Caco-2 (cell line): ENCODE results near the gene GRHPR. TPM values are rescaled to one million over a fixed set of nuclear protein-coding genes. Genes with fewer than 3 reads are reported as not detected.

Experiments
- BruUV-seq: library from RNA; stranded (reverse); fragments of 400-500 nt; replicated peaks from 2 replicates; lab custom pipeline; 2021; lab: Mats Ljungman, UMichigan
- CTCF ChIA-PET: fragments of 300-600 bp; sonication (Branson Sonifier 250); formaldehyde crosslinking; loops from one replicate; lab custom pipeline; 2022; ENCODE audit warnings: antibody characterized with exemption; lab: Charles Lee
- POLR2A ChIA-PET: fragments of 300-600 bp; sonication (Branson Sonifier 250); formaldehyde crosslinking; loops from one replicate; lab custom pipeline; 2022; ENCODE audit warnings: antibody characterized with exemption; lab: Charles Lee
- DNase-seq, 2 experiments: peaks; one replicate each; pipeline versions ENCODE4 v3.0.0 to v3.0.0-alpha.2; 2020 to 2022
- H3K27me3 ChIP-seq: replicated peaks from 2 replicates; pipeline ENCODE4 v1.6.0; 2011; ENCODE audit warnings: low read length; ENCODE audit not compliant: control insufficient read depth, insufficient read depth
- H3K36me3 ChIP-seq: 2 replicates; pipeline ENCODE4 v1.5.1; 2011; ENCODE audit warnings: low read length; ENCODE audit not compliant: control insufficient read depth, insufficient read depth
- H3K4me1 ChIP-seq: fragments of 250-450 bp; sonication (Bioruptor Pico); 2 replicates; pipeline ENCODE4 v1.5.1; 2020; ENCODE audit warnings: mild to moderate bottlenecking
- H3K4me3 ChIP-seq: 2 replicates; pipeline ENCODE4 v1.5.1; 2011; ENCODE audit warnings: low read depth, mild to moderate bottlenecking, control low read depth, low read length
- H3K9me3 ChIP-seq: fragments of 250-450 bp; sonication (Bioruptor Pico); 2 replicates; pipeline ENCODE4 v1.5.1; 2020; ENCODE audit warnings: mild to moderate bottlenecking, moderate library complexity
- H3K27ac Mint-ChIP-seq: one replicate; pipeline ENCODE4 v1.8.0; 2022; ENCODE audit warnings: mixed read lengths; ENCODE audit not compliant: unreplicated experiment
- H3K27me3 Mint-ChIP-seq: one replicate; pipeline ENCODE4 v1.8.0; 2022; ENCODE audit warnings: mixed read lengths; ENCODE audit not compliant: insufficient read depth, unreplicated experiment
- H3K36me3 Mint-ChIP-seq: one replicate; pipeline ENCODE4 v1.8.0; 2022; ENCODE audit warnings: mild to moderate bottlenecking, mixed read lengths; ENCODE audit not compliant: insufficient read depth, unreplicated experiment
- H3K4me1 Mint-ChIP-seq: one replicate; pipeline ENCODE4 v1.8.0; 2022; ENCODE audit warnings: low read depth, mixed read lengths; ENCODE audit not compliant: unreplicated experiment
- H3K4me3 Mint-ChIP-seq: one replicate; pipeline ENCODE4 v1.8.0; 2022; ENCODE audit warnings: mild to moderate bottlenecking, moderate library complexity, mixed read lengths; ENCODE audit not compliant: unreplicated experiment
- H3K9me3 Mint-ChIP-seq: one replicate; pipeline ENCODE4 v1.8.0; 2022; ENCODE audit warnings: mixed read lengths; ENCODE audit not compliant: unreplicated experiment
- CTCF ChIP-seq, 2 experiments: fragments of 200-600 bp in 1 of 2; IDR thresholded peaks; 1 replicate in 1 of 2; 2 replicates in 1 of 2; pipeline versions ENCODE4 v1.5.1 to v1.8.0; 2011 to 2022; ENCODE audit warnings: antibody characterized with exemption in 1 of 2, control low read depth in 1 of 2, inconsistent platforms in 1 of 2, low read depth in 1 of 2, low read length in 1 of 2, mild to moderate bottlenecking in 1 of 2, moderate library complexity in 1 of 2; ENCODE audit not compliant: insufficient read depth in 1 of 2, severe bottlenecking in 1 of 2, unreplicated experiment in 1 of 2
- intact Hi-C: fragments of 100-400 bp; cut with micrococcal nuclease; formaldehyde crosslinking; loops from one replicate; pipeline ENCODE4 v1.10.0; 2022; ENCODE audit not compliant: unreplicated experiment
- total RNA-seq: library from RNA; stranded (reverse); gene quantifications from 2 replicates; pipeline ENCODE4 v1.2.3, GENCODE V29; 2022

GRHPR gene
- total RNA-seq, 1 experiment from 2014 or later, result 82.5 TPM

- Mint-ChIP-seq H3K27me3 (peaks cover 5% of the 10 kb centered on the region), H3K4me1 (no peaks in the 10 kb centered on the region), H3K36me3 (peaks cover 4% of the 10 kb centered on the region), H3K4me3 (no peak overlapping the region), H3K27ac (no peak overlapping the region), H3K9me3 (no peaks in the 10 kb centered on the region)
- Histone ChIP-seq H3K4me1 (no peaks in the 10 kb centered on the region), H3K36me3 (no peaks in the 10 kb centered on the region), H3K4me3 (no peak overlapping the region), H3K9me3 (no peaks in the 10 kb centered on the region), H3K27me3 (no peaks in the 10 kb centered on the region)
- intact Hi-C loops, result no loop called here
- BruUV-seq, result no TSS peak
- POLR2A ChIA-PET, result no interaction called here
- TF ChIP-seq CTCF (IDR thresholded peaks at IDR 0.05; ENCODE audit: insufficient read depth in 1 of 2, low read depth in 1 of 2, low read length in 1 of 2, severe bottlenecking in 1 of 2, unreplicated experiment in 1 of 2), result no peak
- DNase-seq, result no peak
- CTCF ChIA-PET, result no interaction called here
Observed at GRCh38 chr9:37379835-37380234, 42.7 kb upstream of the GRHPR start.

- no peaks in the 10 kb centered on the region for H3K4me1 Mint-ChIP-seq
- no TSS peak for BruUV-seq
- Histone ChIP-seq H3K4me3 (no peak overlapping the region), H3K36me3 (no peaks in the 10 kb centered on the region), H3K27me3 (no peaks in the 10 kb centered on the region), H3K9me3 (no peaks in the 10 kb centered on the region), H3K4me1 (no peaks in the 10 kb centered on the region)
- ChIA-PET POLR2A (interaction anchor here (0.6 kb wide), 1 partner anchor 19 kb away, joined by 3 read pairs; no protein-coding TSS in a partner anchor), CTCF (no interaction called here)
- no peaks in the 10 kb centered on the region for H3K9me3 Mint-ChIP-seq
- no peak overlapping the region for H3K4me3 Mint-ChIP-seq
- DNase-seq, result no peak
- peaks cover 5% of the 10 kb centered on the region for H3K27me3 Mint-ChIP-seq
- intact Hi-C loops, result no loop called here
- no peak for TF ChIP-seq CTCF (IDR thresholded peaks at IDR 0.05; ENCODE audit: insufficient read depth in 1 of 2, low read depth in 1 of 2, low read length in 1 of 2, severe bottlenecking in 1 of 2, unreplicated experiment in 1 of 2)
- no peak overlapping the region for H3K27ac Mint-ChIP-seq
- H3K36me3 Mint-ChIP-seq, result peaks cover 4% of the 10 kb centered on the region
Observed at GRCh38 chr9:37380570-37380969, 41.9 kb upstream of the GRHPR start.

- ChIA-PET POLR2A (interaction anchor here (0.6 kb wide), 1 partner anchor 18 kb away, joined by 3 read pairs; no protein-coding TSS in a partner anchor), CTCF (no interaction called here)
- H3K4me3 ChIP-seq, result no peak overlapping the region
- H3K27me3 ChIP-seq, result no peaks in the 10 kb centered on the region
- H3K9me3 ChIP-seq, result no peaks in the 10 kb centered on the region
- Mint-ChIP-seq H3K4me1 (no peaks in the 10 kb centered on the region), H3K27me3 (peaks cover 5% of the 10 kb centered on the region), H3K4me3 (no peak overlapping the region), H3K36me3 (peaks cover 4% of the 10 kb centered on the region), H3K27ac (no peak overlapping the region), H3K9me3 (no peaks in the 10 kb centered on the region)
- no peak for DNase-seq
- no peaks in the 10 kb centered on the region for H3K36me3 ChIP-seq
- no TSS peak for BruUV-seq
- intact Hi-C loops, result no loop called here
- TF ChIP-seq CTCF (IDR thresholded peaks at IDR 0.05; ENCODE audit: insufficient read depth in 1 of 2, low read depth in 1 of 2, low read length in 1 of 2, severe bottlenecking in 1 of 2, unreplicated experiment in 1 of 2), result no peak
- H3K4me1 ChIP-seq, result no peaks in the 10 kb centered on the region
Observed at GRCh38 chr9:37381094-37381741, 41.3 kb upstream of the GRHPR start.
